Measurements from ENCODE around the gene NNAT.
A peak's percentile ranks its signal among the peaks of the same experiment; 100 is the strongest.
"Not testable (repeated sequence)": the region's sequence is repeated elsewhere in the genome, so short reads cannot be mapped to it uniquely, and the experiment has no call there.

The NNAT gene

GRCh38 chr20:37542281-37542680, 21.2 kb downstream of the NNAT start:
- no peak for DNase-seq

DNA sequence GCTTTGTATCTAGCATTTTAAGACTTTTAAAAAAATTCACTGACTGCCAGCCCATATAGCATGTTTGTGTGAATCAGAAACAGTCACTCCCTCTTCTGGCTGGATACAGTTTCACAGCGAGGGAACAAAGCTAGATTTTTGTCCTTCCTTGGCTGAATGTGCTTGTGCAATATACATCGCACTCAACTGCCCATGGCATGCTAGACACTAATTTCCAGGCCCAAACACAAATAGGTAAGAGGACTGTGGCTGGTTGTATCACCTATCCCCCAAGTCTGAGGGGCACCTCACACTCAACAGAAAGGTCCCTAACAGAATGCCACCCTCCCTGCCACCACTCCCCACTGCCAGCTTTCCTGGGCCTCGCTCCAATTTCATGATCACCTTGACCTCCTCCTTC, 22.8 kb downstream of the NNAT start:
- no peak for DNase-seq

DNA sequence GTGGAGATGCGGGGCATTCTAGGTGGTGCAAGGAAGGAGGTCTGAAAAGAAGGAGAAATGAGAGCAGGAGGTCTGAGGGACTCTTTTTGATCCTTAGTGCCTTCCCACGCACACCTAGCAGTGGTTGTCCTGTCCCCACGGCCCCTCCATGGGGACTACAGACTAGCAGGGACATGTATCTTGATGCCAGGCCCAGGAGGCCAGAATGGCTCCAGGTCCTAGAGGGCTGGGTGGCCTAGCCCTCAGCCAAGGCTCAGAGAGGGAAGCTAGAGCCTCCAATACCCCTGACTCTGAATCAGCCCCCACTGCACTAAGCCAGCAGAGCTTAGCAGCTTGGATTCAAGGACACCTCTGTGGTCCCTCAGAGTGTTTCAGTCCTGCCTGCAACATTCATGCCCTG, 23.3 kb downstream of the NNAT start:
- no peak for DNase-seq

DNA sequence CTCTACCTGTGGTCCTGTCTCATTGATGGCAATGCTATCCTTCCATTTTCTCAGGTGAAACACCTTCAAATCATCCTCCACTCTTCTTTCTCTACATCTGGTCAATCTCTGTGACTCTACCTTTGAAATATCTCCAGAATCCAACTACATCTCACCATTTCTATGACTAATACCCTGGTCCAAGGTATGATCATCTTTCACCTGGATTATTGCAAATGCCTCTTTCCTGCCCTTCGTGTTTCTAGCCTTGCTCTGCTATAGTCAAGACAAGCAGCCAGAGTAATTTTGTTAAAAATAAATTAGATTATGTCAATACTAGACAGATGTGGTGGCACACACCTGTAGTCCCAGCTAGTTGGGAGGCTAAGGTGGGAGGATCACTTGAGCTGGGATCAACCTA, 24.5 kb downstream of the NNAT start:
- DNase-seq, result no peak

DNA sequence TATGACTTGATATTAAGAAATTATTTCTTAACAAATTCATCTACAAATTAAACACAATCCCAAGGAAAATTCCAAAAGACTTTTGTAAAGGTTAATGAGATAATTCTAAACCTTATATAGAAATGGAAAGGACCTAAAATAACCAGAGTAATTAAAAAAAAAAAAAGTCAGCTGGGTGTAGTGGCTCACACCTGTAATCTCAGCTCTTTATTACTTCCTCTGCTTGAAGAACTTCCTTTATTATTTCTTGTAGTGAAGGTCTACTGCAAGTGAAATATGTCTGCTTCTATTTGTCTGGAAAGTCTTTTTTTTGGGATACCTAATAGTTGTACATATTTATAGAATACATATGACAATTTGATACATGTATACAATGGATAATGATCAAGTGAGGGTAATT, 26.9 kb downstream of the NNAT start:
- DNase-seq, result no peak

GRCh38 chr20:37550101-37550920, 29.3 kb downstream of the NNAT start:
- not testable (repeated sequence) for DNase-seq

DNA sequence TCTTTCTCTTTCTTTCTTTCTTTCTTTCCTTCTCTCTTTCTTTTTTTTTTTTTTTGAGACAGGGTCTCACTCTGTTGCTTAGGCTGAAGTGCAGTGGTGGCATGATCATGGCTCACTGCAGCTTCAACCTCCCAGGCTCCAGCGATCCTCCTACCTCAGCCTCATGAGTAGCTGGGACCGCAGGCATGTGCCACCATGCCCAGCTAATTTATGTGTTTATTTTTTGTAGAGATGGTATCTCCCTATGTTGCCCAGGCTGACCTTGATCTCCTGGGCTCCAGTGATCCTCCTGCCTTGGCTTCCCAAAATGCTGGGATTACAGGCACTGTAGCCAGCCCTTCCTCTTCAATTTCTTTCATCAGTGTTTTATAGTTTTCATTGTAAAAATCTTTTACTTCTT, 30.6 kb downstream of the NNAT start:
- not testable (repeated sequence) for DNase-seq

- DNase-seq, result no peak
Observed at GRCh38 chr20:37552415-37552814, 31.4 kb downstream of the NNAT start.

DNA sequence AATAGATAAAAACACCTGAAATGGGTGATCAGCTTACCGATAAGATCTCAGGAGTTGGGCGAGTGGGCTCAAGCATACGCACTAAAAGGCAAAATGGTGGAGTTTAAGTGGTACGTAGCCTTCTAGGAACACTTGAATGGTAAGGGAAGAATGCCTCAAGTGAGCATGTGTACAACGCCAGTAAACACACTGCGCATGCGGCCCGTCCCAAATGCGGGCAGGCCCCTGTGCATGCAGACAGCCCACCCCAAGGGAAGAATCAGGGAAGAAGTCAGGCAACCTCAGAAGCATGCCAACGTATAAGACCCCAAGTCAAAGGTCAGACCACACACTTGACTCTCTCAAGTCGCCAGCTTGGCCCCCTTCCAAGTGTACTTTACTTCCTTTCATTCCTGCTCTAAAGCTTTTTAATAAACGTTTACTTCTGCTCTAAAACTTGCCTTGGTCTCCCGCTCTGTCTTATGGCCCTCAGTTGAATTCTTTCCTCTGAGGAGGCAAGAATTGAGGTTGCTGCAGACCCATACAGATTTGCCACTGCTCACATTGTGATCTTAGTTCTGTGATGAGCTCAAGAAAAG, 33.8 kb downstream of the NNAT start:
- not testable (repeated sequence) for DNase-seq

GRCh38 chr20:37556538-37556937, 35.5 kb downstream of the NNAT start:
- no peak for DNase-seq

GRCh38 chr20:37558306-37558705, 37.3 kb downstream of the NNAT start:
- no peak for DNase-seq

- no peak for DNase-seq
Observed at GRCh38 chr20:37558779-37559178, 37.7 kb downstream of the NNAT start.

DNA sequence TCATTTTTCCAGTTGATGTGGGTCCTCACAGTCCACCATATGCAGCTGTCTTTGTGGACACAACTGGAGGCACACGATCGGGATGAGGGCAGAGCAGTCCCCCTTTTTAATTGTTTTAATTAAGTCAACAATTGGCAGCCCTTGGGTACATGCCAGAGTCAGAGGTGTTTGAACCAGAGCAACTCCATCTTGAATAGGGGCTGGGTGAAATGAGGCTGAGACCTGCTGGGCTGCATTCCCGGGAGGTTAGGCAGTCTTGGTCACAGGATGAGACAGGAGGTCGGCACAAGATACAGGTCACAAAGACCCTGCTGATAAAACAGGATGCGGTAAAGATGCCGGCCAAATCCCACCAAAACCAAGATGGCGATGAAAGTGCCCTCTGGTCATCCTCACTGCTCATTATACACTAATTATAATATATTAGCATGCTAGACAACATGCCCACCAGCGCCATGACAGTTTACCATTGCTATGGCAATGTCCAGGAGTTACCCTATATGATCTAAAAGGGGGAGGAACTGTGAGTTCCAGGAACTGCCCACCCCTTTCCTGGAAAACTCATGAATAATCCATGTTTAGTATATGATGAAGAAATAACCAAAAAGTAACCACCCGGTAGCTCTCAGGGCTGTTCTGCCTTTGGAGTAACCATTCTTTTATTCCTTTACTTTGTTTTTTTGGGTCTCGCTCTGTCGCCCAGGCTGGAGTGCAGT, 38.4 kb downstream of the NNAT start:
- DNase-seq, result no peak

GRCh38 chr20:37560629-37561028, 39.6 kb downstream of the NNAT start:
- no peak for DNase-seq

- no peak for DNase-seq
Observed at GRCh38 chr20:37562695-37563480, 41.8 kb downstream of the NNAT start.

DNA sequence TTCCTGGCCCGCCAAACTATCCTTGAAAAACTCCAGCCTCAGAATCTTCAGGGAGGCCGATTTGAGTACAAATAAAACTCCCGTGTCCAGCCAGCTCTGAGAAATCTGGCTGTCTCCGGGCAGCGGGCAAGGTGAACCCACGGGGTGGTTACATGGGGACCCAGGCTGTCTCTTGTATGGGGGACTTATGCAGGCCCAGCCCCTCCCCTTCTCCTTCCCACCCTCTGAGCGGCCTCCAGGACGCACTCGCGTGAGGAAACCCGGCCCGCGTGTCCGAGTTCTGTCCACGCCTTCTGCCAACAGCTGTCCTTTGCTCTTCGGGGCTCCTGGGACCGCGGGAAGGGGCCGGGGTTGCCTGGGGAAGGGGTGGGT, 43.0 kb downstream of the NNAT start:
- DNase-seq, result no peak

DNA sequence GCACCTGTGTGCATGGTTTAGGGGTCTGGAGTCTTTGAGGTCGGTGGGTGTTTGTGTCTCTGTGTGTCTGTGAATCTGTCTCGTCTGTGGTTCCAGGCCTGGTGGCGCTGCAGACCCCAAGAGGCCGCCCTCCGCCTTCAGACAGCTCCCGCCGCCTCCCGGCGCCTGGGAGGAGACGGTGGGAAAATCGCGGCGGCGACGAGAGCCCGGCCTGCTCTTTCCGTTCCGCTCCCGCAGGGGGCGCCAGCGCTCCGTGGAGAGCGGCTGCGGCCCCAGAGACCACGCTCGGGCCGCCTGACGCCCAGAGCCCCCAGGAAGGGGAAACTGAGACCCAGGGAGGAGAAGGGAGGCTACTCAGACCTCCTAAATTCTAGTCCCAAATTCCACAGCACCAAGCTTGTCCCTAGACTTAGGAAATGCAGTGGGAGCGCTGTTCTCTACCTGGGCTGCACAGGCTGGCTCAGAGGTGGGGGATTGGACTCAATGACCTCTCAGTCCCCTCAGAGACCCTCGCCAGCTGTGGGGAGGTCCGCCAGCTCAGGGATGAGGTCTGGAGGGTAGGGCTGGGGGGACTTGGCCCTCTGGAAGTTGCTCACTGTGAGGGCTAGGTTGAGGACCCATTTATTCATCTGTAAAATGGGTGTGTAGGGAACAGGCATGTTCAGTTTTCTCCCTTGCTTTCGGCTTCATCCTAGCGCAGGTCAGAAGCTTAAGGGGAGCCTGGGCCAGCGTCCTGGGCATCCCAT, 43.5 kb downstream of the NNAT start:
- DNase-seq, result peak; percentile 3

GRCh38 chr20:37565134-37565811, 44.2 kb downstream of the NNAT start:
- DNase-seq, result no peak

- no peak for DNase-seq
Observed at GRCh38 chr20:37566590-37567330, 45.7 kb downstream of the NNAT start.

GRCh38 chr20:37567331-37567665, 46.2 kb downstream of the NNAT start:
- DNase-seq, result no peak

Measured in stimulated activated naive CD4-positive, alpha-beta T cell treated with Interleukin-2 at 50 U/mL for 16 hours (primary cell).